Lower leg skin (tissue), 3 donors: ENCODE results near the gene SLC26A3.

Experiments
- CTCF ChIP-seq, 3 donors: fragments of 450-650 bp; IDR thresholded peaks; one replicate each; pipeline ENCODE4 v1.5.1; 2016; ENCODE audit warnings: antibody characterized with exemption in 3 of 3, mild to moderate bottlenecking in 3 of 3, moderate library complexity in 2 of 3
- POLR2A ChIP-seq, 2 donors: fragments of 450-650 bp; IDR thresholded peaks; one replicate each; pipeline ENCODE4 v1.6.1; 2016 to 2017; ENCODE audit warnings: antibody characterized with exemption in 2 of 2, mild to moderate bottlenecking in 1 of 2, moderate library complexity in 1 of 2

GRCh38 chr7:107842213-107842612 is 39.2 kb upstream of the SLC26A3 start:
- no peak for TF ChIP-seq CTCF (IDR thresholded peaks at IDR 0.05)
- TF ChIP-seq POLR2A (IDR thresholded peaks at IDR 0.05): no peak
